Mammary epithelial cell (primary cell): ENCODE results near the gene MAML1.

Experiments
- EZH2 ChIP-seq: IDR thresholded peaks from 2 replicates; pipeline ENCODE4 v1.6.1; 2012; ENCODE audit warnings: low read length, inconsistent platforms, borderline replicate concordance
- TF ChIP-seq, protein P1 (sequence below), 2 donors: IDR thresholded peaks in 1 of 2; conservative IDR thresholded peaks in 1 of 2; 2 replicates each; pipeline ENCODE4 v1.5.1; 2011 to 2012; ENCODE audit warnings: inconsistent platforms in 2 of 2, low read length in 2 of 2, mild to moderate bottlenecking in 2 of 2, control low read depth in 1 of 2, low read depth in 1 of 2; ENCODE audit not compliant: insufficient read depth in 1 of 2; ENCODE audit errors: extremely low read depth in 1 of 2

DNA sequence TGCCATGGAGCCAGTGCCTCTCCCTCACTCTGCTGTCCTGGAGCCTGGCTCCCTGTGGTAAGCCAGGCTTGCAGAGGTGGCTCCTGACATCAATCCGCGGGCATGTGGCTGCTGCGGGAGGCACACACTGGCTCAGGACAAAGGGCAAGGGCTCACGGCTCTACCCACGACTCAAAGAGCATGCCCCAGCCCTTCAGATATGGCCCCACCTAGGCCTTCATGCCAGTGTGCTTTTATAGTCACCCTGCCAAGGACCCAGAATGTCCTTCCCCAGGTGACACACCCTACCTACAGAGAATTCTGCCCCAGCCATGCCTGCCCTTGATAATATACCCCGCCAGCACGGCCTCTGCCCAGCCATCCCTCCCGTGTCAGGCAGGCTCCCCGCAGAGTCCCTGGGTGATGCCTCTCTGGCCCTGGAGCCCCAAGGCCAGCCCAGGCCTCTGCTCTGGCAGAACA, 72.5 kb downstream of the MAML1 start:
- TF ChIP-seq, protein P1, sequence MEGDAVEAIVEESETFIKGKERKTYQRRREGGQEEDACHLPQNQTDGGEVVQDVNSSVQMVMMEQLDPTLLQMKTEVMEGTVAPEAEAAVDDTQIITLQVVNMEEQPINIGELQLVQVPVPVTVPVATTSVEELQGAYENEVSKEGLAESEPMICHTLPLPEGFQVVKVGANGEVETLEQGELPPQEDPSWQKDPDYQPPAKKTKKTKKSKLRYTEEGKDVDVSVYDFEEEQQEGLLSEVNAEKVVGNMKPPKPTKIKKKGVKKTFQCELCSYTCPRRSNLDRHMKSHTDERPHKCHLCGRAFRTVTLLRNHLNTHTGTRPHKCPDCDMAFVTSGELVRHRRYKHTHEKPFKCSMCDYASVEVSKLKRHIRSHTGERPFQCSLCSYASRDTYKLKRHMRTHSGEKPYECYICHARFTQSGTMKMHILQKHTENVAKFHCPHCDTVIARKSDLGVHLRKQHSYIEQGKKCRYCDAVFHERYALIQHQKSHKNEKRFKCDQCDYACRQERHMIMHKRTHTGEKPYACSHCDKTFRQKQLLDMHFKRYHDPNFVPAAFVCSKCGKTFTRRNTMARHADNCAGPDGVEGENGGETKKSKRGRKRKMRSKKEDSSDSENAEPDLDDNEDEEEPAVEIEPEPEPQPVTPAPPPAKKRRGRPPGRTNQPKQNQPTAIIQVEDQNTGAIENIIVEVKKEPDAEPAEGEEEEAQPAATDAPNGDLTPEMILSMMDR (conservative IDR thresholded peaks at IDR 0.05 in 1 of 2, IDR thresholded peaks at IDR 0.05 in 1 of 2; ENCODE audit: extremely low read depth in 1 of 2, insufficient read depth in 1 of 2, low read depth in 1 of 2, low read length in 2 of 2) = no peak
- no peak for TF ChIP-seq EZH2
